Measurements from ENCODE around the gene SYNE1.
"Not testable (repeated sequence)": the region's sequence is repeated elsewhere in the genome, so short reads cannot be mapped to it uniquely, and the experiment has no call there.

Gene SYNE1

GRCh38 chr6:152637296-152638047 is at the start of gene SYNE1:
TSS of gene SYNE1 (minus strand) at chr6:152637362. CDS start at chr6:152628331, 9,031 bp downstream.
- no peak for DNase-seq (ENCODE audit: low read depth)

- DNase-seq (ENCODE audit: low read depth), result no peak
Observed at GRCh38 chr6:152685819-152686218, 48.7 kb upstream of the SYNE1 start.

GRCh38 chr6:152682935-152683334 is 45.8 kb upstream of the SYNE1 start:
- not testable (repeated sequence) for DNase-seq (ENCODE audit: low read depth)

GRCh38 chr6:152682141-152682540 is 45.0 kb upstream of the SYNE1 start:
- no peak for DNase-seq (ENCODE audit: low read depth)

DNA sequence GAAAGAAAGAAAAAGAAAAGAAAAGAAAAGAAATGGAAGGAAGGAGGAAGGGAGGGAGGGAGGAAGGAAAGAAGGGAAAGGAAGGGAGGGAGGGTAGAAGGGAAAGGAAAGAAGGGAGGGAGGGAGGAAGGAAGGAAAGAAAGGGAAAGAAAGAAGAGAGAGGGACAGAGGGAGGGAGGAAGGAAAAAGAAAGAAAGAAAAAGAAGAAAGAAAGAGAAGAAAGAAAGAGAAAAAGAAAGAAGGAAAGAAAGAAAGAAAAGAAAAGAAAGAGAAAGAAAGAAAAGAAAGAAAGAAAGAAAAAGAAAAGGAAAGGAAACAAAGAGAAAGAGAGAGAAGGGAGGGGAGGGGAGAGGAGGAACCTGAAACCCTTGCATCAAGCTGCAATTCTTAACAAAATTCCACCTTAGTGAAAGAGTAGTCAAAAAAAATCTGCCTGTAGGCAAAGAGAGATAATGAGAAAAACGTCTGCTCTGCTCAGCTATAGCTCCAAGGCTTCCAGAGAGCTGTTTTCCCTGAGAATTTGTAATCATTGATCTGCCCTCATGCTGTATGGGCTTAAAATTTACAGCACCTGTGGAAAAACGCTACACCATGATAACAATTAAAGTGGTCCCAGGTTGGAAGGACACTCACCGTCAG is 43.8 kb upstream of the SYNE1 start:
- no peak for DNase-seq (ENCODE audit: low read depth)

GRCh38 chr6:152680151-152680550 is 43.0 kb upstream of the SYNE1 start:
- DNase-seq (ENCODE audit: low read depth), result no peak

- DNase-seq (ENCODE audit: low read depth), result no peak
Observed at GRCh38 chr6:152673236-152673635, 36.1 kb upstream of the SYNE1 start.

DNA sequence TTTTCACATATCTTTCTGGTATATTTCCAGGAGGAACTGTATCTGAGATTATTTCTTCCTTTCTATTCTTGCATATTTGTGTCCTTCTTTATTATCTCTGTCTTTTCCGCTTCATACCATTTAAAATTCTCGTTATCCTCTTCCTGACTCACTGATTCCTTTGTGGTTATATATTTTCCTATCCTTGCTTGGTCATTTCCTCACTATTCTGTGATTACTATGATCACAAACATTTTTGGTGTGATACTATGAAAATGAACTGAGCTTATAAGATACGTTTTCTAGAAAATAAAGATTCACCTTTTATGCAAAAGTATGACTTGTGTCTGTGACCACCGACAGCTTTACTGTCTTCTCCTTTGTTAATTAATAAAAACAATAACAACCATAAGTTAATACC is 34.0 kb upstream of the SYNE1 start:
- DNase-seq (ENCODE audit: low read depth), result no peak

DNA sequence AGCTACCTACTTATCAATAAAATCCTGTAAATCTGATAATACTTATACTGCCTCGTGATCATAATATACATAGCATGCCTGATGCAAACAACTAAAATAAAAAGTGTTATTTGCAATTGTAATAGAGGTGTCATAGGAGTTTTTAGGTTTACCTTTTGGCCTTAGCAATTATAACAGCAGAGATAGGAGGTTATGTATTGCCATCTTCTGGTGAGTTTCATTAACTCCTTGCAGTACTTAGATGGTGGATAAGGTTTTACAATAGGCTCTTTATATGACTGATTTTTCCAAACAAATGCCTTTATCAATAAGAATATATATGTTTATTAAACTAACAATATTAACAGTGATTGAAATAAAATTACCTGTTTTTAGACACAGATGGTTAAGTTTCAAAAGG is 32.7 kb upstream of the SYNE1 start:
- DNase-seq (ENCODE audit: low read depth), result no peak

- DNase-seq (ENCODE audit: low read depth), result no peak
Observed at GRCh38 chr6:152661776-152662175, 24.6 kb upstream of the SYNE1 start.

DNA sequence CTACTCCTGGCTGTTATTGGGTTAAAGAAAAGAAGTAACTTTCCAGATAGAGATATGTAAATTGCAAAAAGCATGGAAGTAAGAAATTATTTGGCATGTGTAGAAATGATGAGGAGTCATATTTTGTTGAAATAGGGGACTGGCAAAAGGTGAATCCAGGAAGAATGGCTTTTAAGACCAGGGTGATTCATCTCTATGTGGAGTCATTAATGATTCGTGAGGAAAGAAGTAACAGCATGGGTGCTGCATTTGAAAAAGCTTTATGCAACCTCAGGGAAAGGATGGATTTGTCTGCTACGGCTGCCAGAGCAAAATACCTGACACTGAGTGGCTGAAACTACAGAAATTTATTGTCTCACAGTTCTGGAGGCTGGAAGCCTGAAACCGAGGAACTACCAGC is 14.8 kb upstream of the SYNE1 start:
- DNase-seq (ENCODE audit: low read depth), result no peak

- no peak for DNase-seq (ENCODE audit: low read depth)
Observed at GRCh38 chr6:152648105-152648504, 10.9 kb upstream of the SYNE1 start.

GRCh38 chr6:152646732-152647131 is 9.6 kb upstream of the SYNE1 start:
- DNase-seq (ENCODE audit: low read depth), result not testable (repeated sequence)

- DNase-seq (ENCODE audit: low read depth), result no peak
Observed at GRCh38 chr6:152642578-152643375, 5.6 kb upstream of the SYNE1 start.

DNA sequence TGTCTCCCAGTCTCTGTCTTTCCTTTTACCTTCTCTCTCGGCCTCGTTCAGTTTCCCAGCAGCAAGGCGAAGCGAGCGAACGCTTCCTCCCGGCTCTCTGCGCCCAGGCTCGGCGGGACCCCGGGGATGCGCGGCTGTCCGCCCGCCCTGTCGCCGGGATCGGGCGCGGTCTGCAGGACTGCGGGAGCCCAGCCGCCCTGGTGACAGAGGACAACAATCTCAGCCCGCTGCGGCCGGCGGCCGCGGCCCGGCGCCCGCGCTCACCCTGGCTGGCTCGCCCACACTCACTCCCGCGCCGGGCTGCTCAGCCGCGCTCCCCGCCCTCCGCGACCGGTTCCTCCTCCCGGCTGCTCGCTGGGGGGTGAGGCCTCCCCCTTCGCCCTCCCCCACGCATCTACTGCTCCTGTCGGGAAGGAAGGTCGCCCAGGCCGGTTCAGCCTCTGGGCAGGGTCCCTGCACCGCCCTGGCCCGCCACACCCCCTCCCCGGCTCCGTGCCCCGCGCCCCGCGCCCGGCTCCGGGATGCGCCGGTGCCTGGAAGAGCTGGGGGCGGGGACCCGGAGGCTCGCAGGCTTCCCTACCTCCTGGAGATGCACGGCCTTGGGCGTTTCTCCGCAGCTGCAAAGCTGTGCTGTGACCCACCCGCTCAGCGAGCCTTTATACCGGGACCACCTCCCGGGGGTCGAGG is 410 bp downstream of the SYNE1 start:
- DNase-seq (ENCODE audit: low read depth), result no peak

DNA sequence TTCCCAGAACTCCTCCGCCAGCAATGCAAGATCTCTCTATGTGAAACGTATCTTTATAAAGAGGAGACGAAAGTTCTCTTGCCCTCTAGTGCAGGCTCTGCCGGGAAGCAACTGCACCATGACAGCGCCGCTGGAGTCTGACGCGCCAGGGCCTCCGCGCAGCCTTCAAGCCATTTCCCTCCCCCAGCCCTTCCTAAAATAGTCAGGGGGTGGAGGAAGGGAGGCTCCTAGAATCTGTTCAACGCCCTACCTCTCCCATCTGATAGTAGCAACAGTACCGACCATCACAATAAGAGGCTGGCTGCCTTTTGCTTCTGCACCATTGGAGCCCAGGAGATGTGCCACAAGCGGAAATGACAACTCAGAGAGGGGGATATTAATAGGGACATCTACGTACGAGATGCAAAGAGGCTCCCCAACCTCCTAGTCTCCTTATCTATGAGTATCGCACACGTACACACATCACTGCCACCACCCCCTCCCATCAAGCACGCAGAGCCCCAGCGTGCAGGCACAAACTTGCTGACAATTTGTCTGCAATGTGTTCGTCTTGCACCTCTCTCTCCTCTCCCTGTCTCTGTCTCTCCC is 1.0 kb downstream of the SYNE1 start:
- DNase-seq (ENCODE audit: low read depth), result no peak

DNA sequence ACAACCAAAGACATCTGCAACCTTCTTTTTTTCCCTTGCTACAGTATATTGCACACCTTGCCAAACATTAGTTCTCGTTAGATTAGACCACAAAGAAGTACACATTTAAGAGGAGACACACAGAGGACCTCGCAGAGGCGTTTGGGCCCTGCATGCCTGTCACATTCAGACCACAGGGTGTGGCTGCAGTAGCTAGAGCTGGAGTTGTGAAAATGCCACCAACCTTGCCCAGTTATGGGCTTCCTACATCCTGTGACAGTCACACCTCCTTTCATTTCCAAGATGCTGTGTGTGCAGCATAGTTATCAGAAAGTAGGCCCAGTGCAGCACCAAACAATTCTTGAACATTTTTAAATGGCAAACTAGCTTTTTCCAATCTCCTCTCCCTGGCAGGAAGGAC is 2.4 kb downstream of the SYNE1 start:
- DNase-seq (ENCODE audit: low read depth), result peak; percentile 24

DNA sequence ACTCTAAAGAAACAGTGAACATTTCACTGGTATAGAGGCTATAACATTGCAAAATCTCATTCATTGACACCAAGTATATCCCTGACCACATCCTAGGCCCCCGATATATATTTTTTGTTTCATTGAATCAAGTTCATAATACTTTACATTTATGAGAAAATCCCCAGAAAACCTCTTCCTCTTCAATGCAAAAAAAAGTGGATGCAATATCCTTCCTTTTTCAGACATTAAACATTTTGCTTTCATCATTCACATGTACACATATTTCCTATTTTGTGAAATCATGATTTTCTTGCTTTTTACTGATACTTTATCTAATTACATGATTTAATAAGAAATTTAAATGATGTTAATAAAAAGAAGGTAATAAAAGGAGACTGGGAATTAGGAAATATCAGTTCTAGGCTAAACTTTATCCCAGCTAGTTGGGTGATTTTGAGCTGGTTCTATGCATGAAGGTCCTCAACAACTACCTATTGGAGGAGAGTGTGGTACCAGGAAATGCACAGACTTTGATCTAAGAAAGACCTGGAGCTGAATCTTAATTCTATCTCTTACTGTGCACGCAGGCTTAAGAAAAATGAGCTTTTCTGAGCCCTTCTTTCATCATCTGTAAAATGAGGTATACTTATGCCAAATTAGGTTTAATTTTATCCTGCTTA is 4.9 kb downstream of the SYNE1 start:
- DNase-seq (ENCODE audit: low read depth), result no peak

DNA sequence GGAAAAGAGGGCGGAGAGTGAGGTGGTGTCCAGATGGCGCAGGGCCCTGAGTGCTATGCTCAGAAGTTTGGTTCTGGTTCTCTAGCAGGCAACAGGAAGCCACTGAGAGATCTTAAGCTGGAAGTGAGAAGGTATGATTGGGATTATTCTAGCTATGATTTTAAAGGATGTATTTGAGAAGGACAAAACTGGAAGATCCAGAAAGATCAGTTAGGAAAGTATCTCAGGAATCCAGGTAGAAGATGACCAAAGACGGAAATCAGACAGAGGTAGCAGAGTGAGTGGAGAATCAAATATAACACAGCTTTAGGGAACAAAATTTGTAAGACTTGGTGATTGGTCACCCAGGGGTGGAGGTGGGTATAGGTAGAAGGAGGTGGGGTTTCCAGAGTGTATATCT is 5.8 kb downstream of the SYNE1 start:
- DNase-seq (ENCODE audit: low read depth), result no peak

DNA sequence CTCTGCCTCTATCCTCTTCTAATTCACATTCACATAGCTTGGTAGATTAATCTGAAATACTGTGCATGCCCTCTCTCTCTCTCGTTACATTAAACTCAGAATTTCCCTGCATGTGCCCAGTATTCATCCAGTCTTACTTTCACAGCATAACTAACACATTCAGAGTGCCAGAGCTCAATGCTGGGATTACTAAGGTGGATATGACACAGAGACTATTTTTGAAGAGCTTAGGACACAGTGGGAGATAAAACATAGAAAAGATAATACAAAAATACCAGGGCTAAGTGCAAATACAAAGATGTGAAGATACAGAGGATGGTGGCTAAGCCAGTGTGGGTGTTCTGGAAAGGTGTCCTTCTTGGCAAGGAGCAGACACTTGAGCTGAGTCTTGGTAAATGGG is 6.3 kb downstream of the SYNE1 start:
- DNase-seq (ENCODE audit: low read depth), result no peak

DNA sequence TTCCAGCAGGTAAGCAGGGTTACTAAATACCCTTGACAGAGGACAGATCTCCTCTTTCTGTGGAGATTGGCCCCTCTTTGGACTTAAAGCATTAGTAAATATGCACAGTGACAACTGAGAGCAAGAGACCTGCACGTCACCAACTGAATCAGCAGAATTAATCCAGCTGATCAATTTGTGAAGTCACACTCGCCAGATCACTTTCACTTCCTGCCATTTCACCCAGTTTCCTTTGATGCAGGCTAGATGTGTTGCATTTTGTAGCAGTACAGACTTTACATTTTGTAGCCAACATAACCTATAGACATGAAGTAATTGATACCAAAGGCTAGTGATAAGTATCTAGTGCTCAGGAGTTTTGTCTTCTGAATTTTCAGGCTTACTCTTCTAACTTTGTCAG is 11.9 kb downstream of the SYNE1 start:
- DNase-seq (ENCODE audit: low read depth), result no peak

Data from stimulated activated CD8-positive, alpha-beta memory T cell treated with anti-CD3 and anti-CD28 coated beads, Interleukin-12 subunit alpha, Interleukin-12 subunit beta, amount 100 ng/mL, for 4 hours (primary cell).